SIG-M5 treated with dmso at 0.1 percent for 504 hours (cell line): ENCODE results near the gene CDKN2B-AS1.
"Not testable (repeated sequence)": the region's sequence is repeated elsewhere in the genome, so short reads cannot be mapped to it uniquely, and the experiment has no call there.

Source experiments
- DNase-seq: peaks from one replicate; lab custom pipeline; 2025; ENCODE audit not compliant: unreplicated experiment; lab: John Stamatoyannopoulos, UW

CDKN2B-AS1 gene

DNA sequence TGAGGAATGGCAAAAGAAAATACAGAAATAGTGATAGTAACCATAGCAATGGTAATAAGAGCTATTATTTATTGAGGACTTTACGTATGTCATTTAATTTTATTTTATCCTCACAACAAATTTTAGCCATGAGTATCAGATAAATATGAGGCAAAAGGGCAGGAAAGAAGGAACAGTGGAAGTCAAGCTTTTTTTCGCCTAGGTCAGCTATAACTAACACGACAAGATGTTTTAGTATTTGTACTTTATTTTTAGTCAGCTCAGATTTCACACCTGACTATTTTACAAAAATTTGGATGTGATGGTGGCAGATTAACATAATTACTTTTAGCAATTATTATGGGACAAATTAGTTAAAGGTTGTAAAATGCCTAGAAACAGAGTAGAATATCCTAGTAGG is 49.3 kb downstream of the CDKN2B-AS1 start:
- DNase-seq, result no peak

DNA sequence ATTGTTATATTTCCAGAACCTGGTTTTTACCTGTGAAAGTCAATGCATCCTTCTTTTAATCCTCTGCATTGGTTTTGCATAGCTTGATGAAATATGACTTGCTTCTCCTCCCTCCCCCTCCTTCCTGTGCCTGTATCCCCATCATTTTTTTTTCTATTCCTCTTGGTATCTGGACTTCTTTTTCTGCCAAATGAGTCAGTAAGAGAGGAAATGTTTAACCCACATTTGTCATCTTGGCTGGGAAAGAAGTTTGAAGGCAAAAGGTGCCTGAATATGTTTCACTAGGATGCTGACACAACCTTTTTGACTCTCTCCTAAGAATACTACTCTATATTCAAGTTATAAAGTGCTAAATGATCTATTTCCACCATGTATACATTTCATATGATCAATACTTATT is 50.0 kb downstream of the CDKN2B-AS1 start:
- no peak for DNase-seq

DNA sequence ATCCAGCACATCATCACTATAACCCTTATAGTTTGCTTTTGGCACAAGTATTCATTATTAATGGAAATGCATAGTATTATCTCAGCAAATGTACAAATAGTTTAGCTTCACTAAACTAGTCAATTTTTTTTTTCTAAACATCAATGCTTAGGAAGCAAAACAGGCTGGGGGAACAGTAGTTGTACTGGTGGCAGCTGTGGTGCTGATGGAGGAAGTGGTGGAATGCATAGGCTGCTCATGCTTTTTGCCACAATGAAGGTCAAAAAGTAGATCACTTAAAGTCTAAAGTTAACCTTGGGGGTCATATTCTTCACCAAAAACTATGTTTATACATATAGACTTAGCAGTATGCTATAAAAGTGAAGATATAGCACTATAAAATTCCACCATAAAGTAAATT is 50.8 kb downstream of the CDKN2B-AS1 start:
- no peak for DNase-seq

DNA sequence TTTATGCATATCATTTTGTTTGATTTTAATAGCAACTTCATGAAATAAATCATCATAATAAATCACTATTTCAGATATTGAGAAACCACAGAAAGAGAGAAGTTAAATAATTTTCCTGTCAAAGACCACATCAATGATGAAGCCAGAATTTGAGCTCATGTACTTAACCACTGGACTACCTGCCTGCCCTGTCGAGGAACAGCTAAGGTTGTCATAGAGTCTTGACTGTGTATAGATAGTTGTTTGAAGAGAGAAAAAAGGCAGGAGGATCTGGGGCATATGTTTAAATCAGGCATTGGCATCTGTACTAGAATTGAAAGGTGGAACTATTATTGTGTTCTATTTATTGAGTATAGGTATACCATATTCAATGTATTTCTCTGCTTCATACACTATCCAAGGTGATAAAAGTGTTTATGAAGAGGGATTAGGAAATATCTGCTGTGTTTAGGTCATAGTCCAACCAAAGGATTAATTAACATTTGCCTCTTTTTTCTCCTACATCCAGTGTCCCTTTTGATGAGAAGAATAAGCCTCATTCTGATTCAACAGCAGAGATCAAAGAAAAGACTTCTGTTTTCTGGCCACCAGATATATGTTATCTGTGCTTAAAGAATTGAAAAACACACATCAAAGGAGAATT is 51.8 kb downstream of the CDKN2B-AS1 start:
- no peak for DNase-seq

DNA sequence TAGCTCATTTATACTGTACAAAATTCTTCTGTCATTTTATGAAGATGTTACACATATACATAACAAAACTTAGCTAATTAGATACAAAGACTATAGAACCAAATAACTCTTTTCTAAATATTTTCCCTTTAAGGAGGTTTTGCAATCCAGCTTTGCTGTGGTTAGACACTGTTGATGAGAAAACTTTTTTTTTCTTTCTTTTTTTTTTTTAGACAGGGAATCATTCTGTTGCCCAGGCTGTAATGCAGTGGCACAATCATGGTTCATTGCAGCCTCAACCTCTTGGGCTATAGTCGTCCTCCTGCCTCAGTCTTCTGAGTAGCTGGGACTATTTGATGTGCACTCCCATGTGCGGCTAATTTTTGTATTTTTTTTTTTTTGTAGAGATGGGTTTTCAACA is 53.0 kb downstream of the CDKN2B-AS1 start:
- DNase-seq, result no peak

DNA sequence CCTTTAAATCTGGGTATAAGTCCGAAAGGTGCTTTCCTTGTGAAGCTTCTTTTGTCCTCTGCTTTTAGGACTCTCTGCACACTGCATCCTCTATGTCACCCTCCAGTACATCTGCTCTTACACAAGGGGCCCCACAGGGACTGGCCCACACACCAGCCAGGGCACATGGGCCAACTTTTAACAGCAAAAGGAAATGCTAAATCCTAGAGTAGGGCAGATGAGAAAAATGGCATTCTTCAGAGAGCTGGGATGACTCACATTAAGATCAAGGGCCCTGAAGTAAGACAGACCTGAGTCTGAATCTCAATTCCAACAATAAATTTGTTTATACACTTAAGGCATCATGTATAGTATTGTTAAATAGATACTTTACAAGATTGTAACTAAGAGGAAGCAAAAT is 54.8 kb downstream of the CDKN2B-AS1 start:
- no peak for DNase-seq

DNA sequence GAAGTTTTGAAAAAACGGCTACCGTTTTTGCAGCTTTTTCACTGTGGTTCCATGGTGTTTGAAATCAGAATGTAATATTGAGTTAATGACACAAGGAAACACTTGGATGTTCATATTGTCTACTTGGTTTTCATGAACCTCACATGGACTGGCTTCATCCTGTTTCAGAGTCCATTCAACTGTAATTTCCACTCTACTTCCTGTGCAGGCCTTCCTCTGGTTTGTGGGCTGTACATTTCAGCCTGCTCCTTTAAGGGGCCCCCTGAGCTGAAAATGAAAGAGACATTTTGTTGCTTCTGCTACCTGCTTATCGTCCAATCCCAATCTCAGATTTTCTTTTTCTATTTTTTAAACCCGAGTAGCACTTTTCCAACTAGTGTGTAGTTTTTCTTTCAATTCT is 56.3 kb downstream of the CDKN2B-AS1 start:
- no peak for DNase-seq

DNA sequence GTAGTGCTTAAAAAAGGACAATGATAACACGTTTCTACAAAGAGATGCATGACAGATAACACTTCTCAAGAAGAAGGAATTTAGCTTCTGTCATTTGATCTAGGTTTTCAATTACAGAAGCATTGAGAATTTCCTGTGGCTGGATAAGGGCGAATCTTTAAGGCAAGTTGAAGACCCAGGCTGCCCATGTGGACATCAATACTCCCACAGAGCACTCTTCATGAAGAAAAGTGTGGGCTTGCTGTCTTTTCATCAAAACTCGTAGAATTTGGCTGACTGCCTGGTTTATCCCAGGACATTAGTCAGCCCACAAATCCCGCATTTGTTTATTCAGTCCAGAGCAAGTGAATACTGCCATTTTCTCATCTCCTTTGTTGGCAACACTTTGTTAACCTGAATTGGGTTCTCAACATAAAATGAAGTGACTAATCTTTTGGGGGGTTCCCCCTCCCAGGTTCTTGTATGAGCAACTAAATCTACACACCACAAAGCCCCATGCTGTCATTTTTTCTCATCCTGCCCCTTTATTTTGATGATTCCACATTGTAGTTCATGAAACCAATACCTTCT is 57.9 kb downstream of the CDKN2B-AS1 start:
- no peak for DNase-seq

DNA sequence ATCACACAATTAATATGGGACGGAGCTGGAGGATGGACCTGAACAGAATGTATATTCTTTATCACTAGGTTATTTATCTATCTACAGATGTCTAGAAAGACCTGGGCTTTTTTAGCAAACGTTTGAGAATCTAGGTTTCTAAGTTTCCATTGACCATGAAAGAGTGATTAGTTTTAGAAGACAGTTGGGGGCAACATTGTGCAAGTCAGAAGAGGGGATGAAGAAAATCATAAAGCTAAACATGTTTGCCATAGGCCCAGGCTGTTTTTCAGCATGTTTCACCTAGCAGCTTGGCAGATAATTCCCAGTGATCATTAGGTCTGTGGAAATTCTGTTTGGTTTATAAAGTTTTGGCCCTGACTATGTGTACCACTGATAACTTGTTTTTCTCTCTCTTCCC is 58.6 kb downstream of the CDKN2B-AS1 start:
- DNase-seq, result no peak

DNA sequence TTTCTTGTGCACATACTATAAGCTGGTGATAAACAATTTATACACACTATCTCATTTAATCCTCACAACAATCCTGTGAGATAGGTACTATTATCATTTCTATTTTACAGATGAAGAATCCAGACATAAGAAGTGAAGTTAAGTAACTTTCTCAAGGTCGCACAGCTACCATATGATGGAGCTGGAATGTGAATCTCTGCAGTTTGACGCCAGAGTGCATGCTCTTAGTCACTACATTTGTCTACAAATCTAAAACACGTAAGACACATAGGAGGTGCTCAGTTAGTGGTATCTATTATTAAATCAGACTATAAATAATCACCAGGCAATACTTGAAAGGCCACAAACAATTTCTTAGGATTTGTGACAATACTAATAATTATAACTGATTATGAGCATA is 59.5 kb downstream of the CDKN2B-AS1 start:
- DNase-seq, result no peak

DNA sequence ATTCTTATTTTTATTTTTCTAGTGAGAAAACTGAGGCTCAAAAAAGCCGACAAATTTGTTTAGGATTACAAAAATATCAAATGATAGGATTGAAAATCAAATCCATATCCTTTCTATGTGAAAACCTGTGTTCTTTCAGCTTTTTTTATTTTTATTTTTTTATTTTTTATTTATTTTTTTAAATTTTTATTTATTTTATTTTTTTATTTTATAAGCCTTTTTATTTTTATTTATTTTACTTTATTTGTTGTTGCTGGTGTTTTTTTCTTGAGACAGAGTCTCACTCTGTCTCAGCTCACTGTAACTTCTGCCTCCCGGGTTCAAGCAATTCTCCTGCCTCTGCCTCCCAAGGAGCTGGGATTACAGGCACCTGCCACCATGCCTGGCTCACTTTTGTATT is 59.9 kb downstream of the CDKN2B-AS1 start:
- DNase-seq, result no peak

DNA sequence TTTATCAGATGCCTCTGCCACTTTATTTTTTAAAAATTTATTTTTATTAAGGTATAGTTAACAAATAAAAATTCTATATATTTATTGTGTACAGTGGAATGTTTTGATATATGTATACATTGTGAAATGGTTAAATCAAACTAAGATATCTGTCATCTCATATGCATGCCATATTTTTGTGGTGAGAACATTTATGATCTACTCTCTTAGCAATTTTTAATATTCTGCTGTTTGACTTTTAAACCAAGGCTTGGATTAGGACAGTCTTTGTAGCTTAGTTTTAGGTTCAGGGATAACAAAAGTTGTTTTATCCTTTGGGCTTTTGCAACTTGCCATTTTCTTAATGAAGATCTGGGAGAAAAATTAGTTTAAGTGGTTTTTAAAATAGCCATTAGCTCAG is 60.5 kb downstream of the CDKN2B-AS1 start:
- no peak for DNase-seq

DNA sequence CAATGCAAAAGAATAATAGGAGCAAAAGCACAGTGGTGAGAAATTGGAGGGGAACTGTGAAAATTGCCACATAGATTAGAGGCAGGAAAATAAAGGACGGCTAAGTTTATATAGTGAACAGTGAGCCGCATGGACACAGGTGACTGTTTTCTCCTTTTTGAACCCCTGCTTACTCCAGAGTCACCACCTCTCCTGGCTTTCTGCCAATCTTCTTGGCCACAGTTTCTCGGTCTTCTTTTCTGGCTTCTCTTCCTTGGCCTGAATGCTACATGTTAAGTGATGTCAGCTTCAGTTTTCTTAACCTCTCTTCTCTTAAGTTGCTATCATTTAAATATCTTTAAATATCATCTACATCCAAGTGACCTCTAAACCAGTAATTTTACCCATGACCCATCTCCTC is 61.8 kb downstream of the CDKN2B-AS1 start:
- no peak for DNase-seq

DNA sequence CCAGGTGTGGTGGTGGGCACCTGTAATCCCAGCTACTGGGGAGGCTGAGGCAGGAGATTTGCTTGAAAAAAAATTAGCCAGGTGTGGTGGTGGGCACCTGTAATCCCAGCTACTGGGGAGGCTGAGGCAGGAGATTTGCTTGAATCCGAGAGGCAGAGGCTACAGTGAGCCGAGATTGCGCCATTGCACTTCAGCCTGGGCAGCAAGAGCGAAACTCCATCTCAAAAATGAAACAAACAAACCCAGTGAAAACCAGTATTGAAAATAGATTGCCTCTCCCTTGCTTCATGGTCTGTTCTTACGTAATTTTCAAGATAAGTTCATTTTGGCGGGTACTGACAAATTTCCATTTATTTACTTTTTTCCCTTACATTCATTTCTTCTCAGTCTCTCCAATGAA is 63.4 kb downstream of the CDKN2B-AS1 start:
- DNase-seq, result not testable (repeated sequence)

DNA sequence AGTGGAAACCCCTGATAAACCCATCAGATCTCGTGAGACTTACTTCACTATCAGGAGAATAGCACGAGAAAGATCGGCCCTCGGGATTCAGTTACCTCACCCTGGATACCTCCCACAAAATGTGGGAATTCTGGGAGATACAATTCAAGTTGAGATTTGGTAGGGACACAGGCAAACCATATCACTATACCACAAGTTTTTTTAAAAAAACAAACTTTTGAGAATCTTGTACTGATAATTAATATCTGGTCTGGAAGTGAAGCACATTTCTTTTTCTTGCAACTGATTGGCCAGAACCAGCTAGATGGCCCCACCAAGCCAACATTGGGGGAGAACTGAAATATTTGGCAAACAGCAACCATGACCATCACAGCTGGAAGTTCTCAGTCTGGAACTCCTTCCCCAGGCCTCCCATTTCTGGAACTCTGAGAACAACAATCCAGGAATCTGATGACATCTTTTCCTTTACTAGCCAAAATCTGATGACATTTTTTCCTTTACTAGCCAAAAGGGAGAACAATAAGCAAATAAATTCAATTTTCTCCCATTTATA is 66.3 kb downstream of the CDKN2B-AS1 start:
- DNase-seq, result no peak

DNA sequence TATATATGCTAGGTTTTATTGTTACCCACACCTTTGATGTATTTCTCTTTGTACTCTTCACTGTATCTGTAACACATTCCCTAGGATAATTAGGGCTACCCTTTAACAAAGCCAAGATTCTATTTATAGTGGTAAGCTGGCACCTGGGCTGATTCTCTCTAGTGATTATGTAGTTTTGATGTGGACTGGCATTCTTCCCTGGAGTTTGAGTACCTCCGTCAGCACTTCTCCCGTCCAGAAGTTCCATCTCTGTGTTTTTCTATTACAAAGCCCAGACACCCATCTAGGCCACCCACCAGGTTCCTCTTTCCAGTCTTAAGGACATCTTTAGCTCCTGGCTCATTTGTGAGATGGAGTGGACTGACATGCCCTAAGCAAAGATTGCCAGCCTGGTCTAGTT is 70.4 kb downstream of the CDKN2B-AS1 start:
- no peak for DNase-seq

DNA sequence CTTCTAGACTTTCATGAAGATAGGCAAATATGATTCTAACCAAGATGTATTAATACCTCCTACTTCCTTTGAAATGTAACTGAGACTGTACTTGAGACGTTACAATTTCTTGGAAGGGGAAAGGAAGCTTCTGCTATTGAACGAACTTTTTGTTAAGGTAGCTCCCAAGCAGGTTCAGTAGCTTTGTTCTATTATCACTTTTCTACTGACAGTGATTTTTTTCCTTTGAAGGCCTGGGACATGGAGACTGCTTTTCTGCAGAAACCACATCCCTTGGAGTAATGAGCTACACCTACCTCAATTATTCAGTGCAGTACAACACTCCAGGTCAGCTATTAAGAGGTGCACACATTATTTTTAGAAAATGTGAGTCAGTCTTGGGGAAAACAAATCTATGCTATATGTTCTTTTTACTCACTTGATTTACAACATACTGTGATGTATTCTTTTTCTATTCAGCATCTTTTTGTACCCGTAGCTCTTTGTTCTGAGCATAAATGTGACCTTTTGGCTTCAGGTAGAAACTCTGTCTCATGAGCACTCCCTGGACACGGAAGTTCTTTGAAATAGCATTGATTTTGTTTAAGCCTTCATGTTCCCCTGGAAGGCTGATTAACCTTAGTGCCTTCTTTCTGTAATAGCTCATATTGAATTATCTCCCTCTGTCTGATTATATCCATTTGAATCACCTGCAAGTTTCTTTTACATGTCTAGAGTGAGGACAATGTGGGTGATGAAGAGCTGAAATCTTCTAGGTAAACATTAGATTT is 71.0 kb downstream of the CDKN2B-AS1 start:
- DNase-seq, result no peak

DNA sequence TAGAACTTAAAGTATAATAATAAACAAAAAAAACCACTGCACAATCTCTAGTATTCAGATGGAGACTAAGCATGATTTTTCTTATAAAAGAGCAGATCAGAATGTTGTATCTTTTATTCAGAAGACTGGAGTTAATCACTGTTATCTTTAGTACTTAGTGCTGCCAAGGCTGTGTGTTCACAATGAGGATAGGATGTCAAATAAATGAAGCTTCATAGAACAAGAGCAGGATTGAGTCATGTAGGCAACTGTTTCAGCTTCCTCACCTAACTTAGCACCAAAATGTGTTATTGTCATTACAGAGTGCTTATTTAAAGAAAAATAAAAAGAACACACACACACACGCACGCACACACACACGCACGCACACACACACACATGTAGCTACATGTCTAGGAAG is 72.6 kb downstream of the CDKN2B-AS1 start:
- no peak for DNase-seq

DNA sequence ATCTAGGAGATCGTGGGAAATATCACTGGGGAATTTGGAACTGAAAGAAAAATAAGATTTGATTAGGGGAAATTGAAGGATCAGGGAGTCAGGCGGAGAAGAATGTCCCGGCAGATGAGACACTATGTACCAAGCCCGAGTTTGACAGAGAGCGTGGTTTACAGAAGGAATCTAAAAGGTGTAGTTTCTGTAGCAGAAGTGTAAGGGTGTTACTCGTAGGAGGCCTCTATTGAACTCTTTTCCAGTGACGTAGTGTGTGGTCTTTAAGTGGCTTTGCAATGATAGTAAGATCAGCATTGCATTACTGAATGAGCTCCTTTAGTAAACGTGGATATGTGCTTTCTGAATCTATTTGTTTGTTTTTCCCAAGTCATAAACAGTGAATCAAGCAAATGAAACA is 73.8 kb downstream of the CDKN2B-AS1 start:
- no peak for DNase-seq

DNA sequence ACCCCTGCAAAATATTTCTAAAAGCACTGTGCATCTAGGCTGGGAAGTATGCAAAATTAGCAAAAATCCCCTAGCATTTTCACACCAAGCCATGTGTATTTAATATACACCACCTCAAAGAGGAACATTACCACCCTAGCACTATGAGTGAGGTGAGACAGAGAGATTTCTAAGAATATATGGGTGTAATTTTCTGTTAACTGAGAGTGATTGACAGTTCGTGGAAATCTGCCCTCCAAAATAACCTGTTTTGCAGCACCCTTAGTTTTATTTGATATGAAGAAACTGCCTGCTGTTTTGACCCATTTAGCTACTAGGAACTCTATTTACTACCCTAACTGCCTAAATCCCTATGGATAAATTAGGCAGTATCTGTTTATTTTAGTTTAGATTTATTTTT is 78.8 kb downstream of the CDKN2B-AS1 start:
- no peak for DNase-seq

DNA sequence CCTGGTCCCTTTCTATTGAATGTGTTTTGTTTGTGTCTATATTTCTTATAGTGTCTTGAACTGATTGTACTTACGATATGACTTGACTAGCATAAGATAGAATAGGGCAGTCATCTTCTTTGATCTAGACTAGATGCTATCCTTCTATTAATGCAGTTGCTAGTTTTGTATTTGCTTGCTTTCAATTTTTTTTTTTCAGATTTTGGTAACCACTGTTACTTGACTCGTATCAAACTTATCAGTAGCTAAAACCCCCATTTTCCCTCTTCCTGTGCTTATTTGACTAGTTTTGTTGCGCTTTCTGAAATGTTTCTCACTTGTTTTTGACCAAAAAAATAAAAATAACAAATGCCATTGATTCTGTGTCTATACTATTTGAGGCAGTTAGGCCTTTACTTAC is 83.5 kb downstream of the CDKN2B-AS1 start:
- no peak for DNase-seq

DNA sequence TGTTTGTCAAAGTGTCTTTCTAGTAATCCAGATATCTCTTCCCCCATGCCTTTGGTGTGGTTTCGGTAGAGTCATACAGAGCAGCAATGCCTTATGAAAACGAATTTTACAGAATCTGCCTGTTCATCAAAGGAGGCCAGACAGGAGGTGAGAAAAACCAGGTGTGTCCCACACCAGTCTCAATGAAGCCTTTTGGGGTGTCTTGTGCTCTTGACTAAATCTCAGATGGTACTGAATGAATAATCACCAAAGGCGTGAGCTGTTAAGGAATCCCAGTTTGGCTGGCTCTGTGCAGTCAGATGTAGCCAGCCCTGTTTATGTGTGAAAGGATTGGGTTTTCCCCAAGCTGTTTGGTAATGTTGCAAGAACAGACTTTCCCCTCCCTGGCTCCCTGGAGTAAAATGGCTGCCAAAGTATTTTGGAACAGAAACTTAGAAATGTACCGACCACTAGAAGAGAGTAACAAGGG is 85.3 kb downstream of the CDKN2B-AS1 start:
- no peak for DNase-seq
